ENCODE results near the gene KIRREL3.

Gene KIRREL3

GRCh38 chr11:127037001-127037400 is 36.4 kb upstream of the KIRREL3 start:
- no peak for TF ChIP-seq CTCF (IDR thresholded peaks at IDR 0.05; ENCODE audit: low read depth, low read length)
- H3K4me3 ChIP-seq (ENCODE audit: low read depth, low read length), result no peak overlapping the region

GRCh38 chr11:127035824-127036223 is 35.3 kb upstream of the KIRREL3 start:
- no peak overlapping the region for H3K4me3 ChIP-seq (ENCODE audit: low read depth, low read length)
- TF ChIP-seq CTCF (IDR thresholded peaks at IDR 0.05; ENCODE audit: low read depth, low read length), result no peak

GRCh38 chr11:127034973-127035372 is 34.4 kb upstream of the KIRREL3 start:
- no peak for TF ChIP-seq CTCF (IDR thresholded peaks at IDR 0.05; ENCODE audit: low read depth, low read length)
- no peak overlapping the region for H3K4me3 ChIP-seq (ENCODE audit: low read depth, low read length)

- no peak for TF ChIP-seq CTCF (IDR thresholded peaks at IDR 0.05; ENCODE audit: low read depth, low read length)
- H3K4me3 ChIP-seq (ENCODE audit: low read depth, low read length), result no peak overlapping the region
Observed at GRCh38 chr11:127028648-127029047, 28.1 kb upstream of the KIRREL3 start.

GRCh38 chr11:127027789-127028188 is 27.2 kb upstream of the KIRREL3 start:
- no peak overlapping the region for H3K4me3 ChIP-seq (ENCODE audit: low read depth, low read length)
- TF ChIP-seq CTCF (IDR thresholded peaks at IDR 0.05; ENCODE audit: low read depth, low read length), result no peak

GRCh38 chr11:127027000-127027399 is 26.4 kb upstream of the KIRREL3 start:
- no peak overlapping the region for H3K4me3 ChIP-seq (ENCODE audit: low read depth, low read length)
- TF ChIP-seq CTCF (IDR thresholded peaks at IDR 0.05; ENCODE audit: low read depth, low read length), result no peak

GRCh38 chr11:127023991-127024390 is 23.4 kb upstream of the KIRREL3 start:
- H3K4me3 ChIP-seq (ENCODE audit: low read depth, low read length), result no peak overlapping the region
- TF ChIP-seq CTCF (IDR thresholded peaks at IDR 0.05; ENCODE audit: low read depth, low read length), result no peak

All from WI38 (cell line).